Mesodermal cell (in vitro differentiated cells): ENCODE data around the gene DLX3.
A peak's percentile ranks its signal among the peaks of the same experiment; 100 is the strongest.

Experiments used
- H3K27ac ChIP-seq: 2 replicates; pipeline ENCODE4 v1.7.0; 2013; ENCODE audit warnings: mild to moderate bottlenecking, low read depth, low read length, moderate library complexity; ENCODE audit not compliant: severe bottlenecking
- H3K36me3 ChIP-seq: 2 replicates; pipeline ENCODE4 v1.7.1; 2013; ENCODE audit warnings: mild to moderate bottlenecking, low read length, moderate library complexity; ENCODE audit not compliant: control insufficient read depth, insufficient read depth
- H3K4me1 ChIP-seq: one replicate; pipeline ENCODE4 v1.7.1; 2013; ENCODE audit warnings: mild to moderate bottlenecking, low read length; ENCODE audit not compliant: insufficient read depth, control insufficient read depth, poor library complexity, severe bottlenecking
- H3K4me3 ChIP-seq: 2 replicates; pipeline ENCODE4 v1.7.0; 2013; ENCODE audit warnings: low read length, control low read depth, mild to moderate bottlenecking; ENCODE audit not compliant: insufficient read depth, poor library complexity, severe bottlenecking; ENCODE audit errors: extremely low read depth
- H3K9me3 ChIP-seq: 2 replicates; pipeline ENCODE4 v1.7.1; 2013; ENCODE audit warnings: mild to moderate bottlenecking, low read length, moderate library complexity; ENCODE audit not compliant: control insufficient read depth
- WGBS, 2 experiments: methylation state at CpG; one replicate each; pipeline ENCODE4 v1.1.5; 2013; ENCODE audit warnings: missing lambda C conversion rate in 2 of 2; ENCODE audit not compliant: insufficient coverage in 2 of 2; 5-methylcytosine and 5-hydroxymethylcytosine counted together

DLX3 gene

GRCh38 chr17:49979748-49980479, 15.1 kb downstream of the DLX3 start:
- Histone ChIP-seq H3K4me1 (peaks cover 28% of the 10 kb centered on the region), H3K9me3 (no peaks in the 10 kb centered on the region), H3K36me3 (no peaks in the 10 kb centered on the region), H3K4me3 (no peak overlapping the region), H3K27ac (no peak overlapping the region)
- WGBS, 2 experiments: 80 to 100% methylated on average over 2 to 3 of the region's 4 CpGs

DNA sequence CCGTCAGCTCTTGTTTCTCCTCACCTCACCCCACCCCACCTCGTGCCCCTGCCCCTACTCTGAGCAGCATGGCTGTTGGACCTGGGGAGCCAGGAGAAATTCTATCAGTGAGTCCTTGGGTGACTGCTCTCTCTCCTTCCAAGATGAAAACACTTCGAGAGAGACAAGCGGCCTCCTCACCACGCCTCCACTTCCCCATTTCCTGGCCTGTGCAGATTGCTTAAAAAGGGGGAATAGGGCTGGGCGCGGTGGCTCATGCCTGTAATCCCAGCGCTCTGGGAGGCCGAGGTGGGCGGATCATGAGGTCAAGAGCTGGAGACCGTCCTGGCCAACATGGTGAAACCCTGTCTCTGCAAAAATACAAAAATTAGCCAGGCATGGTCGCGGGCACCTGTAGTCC, 16.5 kb downstream of the DLX3 start:
- no peaks in the 10 kb centered on the region for H3K9me3 ChIP-seq
- WGBS, 2 experiments: 70 to 80% methylated on average over 9 to 10 of the region's 13 CpGs

GRCh38 chr17:49977463-49978389, 17.3 kb downstream of the DLX3 start:
- Histone ChIP-seq H3K9me3 (no peaks in the 10 kb centered on the region), H3K36me3 (no peaks in the 10 kb centered on the region), H3K4me3 (no peak overlapping the region), H3K4me1 (peaks cover 28% of the 10 kb centered on the region), H3K27ac (no peak overlapping the region)
- 77 to 89% methylated on average over 3 to 4 of the region's 7 CpGs for WGBS, 2 experiments

More for the DNA sequence above, 16.5 kb downstream of the DLX3 start:
- no peak overlapping the region for H3K27ac ChIP-seq
- H3K4me3 ChIP-seq: no peak overlapping the region
- H3K36me3 ChIP-seq: no peaks in the 10 kb centered on the region
- H3K4me1 ChIP-seq: peaks cover 28% of the 10 kb centered on the region

- peaks cover 33% of the 10 kb centered on the region for H3K4me1 ChIP-seq
- no peak overlapping the region for H3K27ac ChIP-seq
- 55 to 75% methylated on average over 1 to 3 of the region's 4 CpGs for WGBS, 2 experiments
- H3K4me3 ChIP-seq: no peak overlapping the region
- no peaks in the 10 kb centered on the region for H3K36me3 ChIP-seq
- no peaks in the 10 kb centered on the region for H3K9me3 ChIP-seq
Observed at GRCh38 chr17:49976828-49977202, 18.2 kb downstream of the DLX3 start.

DNA sequence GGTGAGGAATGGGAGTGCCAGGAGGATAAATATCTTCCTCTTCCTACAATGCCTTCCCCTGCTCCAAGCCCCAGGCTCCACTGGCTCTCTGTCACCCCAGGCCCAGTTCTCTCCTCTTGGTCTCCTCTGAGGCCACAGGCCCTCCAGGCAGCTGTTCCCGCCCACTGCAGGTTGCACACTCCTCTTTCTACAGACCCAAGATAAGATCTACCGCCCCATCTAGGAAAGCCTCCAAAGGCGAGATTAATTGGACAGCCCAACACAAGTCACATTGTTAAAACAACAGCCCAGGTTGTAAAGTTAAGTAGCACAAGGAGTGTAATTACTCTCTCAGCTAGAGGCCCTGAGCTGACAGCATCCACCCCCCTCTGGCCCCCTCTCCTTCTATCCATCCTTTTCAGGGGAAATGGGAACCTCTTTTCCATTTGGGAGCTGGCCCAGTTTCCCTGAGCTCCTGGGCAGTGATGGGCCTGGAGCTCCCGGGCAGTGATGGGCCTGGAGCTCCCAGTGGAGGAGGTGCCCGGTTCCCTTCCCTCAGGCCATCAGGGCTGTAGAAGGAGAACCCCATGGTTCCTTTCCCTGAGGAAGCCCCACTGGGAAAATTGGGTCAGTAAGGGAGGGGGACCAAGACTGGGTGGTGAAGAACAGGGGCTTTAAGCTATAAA, 18.7 kb downstream of the DLX3 start:
- 60 to 75% methylated on average over 1 to 4 of the region's 5 CpGs for WGBS, 2 experiments
- peaks cover 36% of the 10 kb centered on the region for H3K4me1 ChIP-seq

DNA sequence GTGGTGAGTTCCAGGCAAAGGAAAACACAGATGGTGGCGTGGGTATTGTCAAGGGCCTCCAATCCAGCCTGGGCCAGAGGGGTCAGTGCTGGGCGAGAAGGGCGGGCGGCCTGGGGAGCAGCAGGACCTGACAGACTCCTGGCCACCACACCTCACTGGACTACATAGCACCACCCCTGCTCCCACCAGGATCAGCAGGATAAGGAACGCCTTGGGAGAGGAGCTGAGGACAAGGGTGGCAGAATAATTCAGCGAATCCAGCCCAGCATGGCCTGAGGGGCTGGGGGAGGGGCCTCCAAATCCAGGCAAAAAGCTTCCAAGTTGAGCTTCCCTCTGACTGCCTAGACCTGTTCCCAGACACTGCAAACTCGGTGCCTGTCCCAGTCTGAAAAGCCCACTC, 19.5 kb downstream of the DLX3 start:
- Histone ChIP-seq H3K4me1 (peaks cover 35% of the 10 kb centered on the region), H3K36me3 (no peaks in the 10 kb centered on the region), H3K27ac (no peak overlapping the region), H3K9me3 (no peaks in the 10 kb centered on the region), H3K4me3 (no peak overlapping the region)
- 55 to 89% methylated on average over 1 to 2 of the region's 7 CpGs for WGBS, 2 experiments

More for the DNA sequence above, 18.7 kb downstream of the DLX3 start:
- H3K4me3 ChIP-seq: no peak overlapping the region
- H3K36me3 ChIP-seq: no peaks in the 10 kb centered on the region
- H3K9me3 ChIP-seq: no peaks in the 10 kb centered on the region
- H3K27ac ChIP-seq: no peak overlapping the region

- Histone ChIP-seq H3K27ac (no peak overlapping the region), H3K4me1 (peaks cover 30% of the 10 kb centered on the region), H3K36me3 (no peaks in the 10 kb centered on the region), H3K4me3 (no peak overlapping the region), H3K9me3 (no peaks in the 10 kb centered on the region)
- 11 to 18% methylated on average over 2 of the region's 2 CpGs for WGBS, 2 experiments
Observed at GRCh38 chr17:49973271-49973615, 21.8 kb downstream of the DLX3 start.

DNA sequence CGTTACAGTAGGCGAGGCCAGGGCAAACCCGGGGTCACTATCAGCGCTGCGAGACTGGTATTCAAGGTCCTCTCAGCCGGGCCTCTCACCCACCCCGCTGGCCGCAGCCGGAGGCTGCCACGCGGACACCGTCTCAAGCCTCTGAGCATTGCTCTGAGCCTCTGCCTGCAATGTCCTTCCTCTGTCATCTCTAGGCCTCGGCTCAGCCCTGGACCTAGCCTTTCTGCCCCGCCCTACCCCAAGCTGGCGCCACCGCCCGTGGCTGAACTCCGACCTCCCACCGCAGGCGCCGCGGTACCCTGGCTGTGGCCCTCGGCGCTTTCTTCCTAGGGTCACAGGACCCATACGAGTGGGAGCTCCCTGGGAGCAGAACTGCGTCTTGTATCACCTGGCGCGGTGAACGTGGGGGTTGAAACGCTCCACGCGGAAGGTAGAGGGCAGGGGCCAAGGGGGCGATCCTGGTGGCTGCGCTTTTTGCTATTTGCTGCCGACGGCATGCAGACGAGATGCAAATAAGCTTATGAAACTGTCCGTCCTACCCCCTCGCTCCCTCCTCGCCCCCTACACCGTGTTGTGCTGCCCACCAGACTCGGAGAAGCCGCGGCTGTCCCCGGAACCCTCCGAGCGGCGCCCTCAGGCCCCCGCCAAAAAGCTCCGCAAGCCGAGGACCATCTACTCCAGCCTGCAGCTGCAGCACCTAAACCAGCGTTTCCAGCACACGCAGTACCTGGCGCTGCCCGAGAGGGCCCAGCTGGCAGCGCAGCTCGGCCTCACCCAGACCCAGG, 22.3 kb downstream of the DLX3 start:
- Histone ChIP-seq H3K9me3 (no peaks in the 10 kb centered on the region), H3K27ac (no peak overlapping the region), H3K4me3 (no peak overlapping the region), H3K36me3 (no peaks in the 10 kb centered on the region), H3K4me1 (peaks cover 27% of the 10 kb centered on the region)
- 3 to 4% methylated on average over 51 to 55 of the region's 57 CpGs for WGBS, 2 experiments

- no peak overlapping the region for H3K27ac ChIP-seq
- peaks cover 27% of the 10 kb centered on the region for H3K4me1 ChIP-seq
- no peaks in the 10 kb centered on the region for H3K36me3 ChIP-seq
- peak overlapping the region; percentile 8 for H3K4me3 ChIP-seq
- WGBS, 2 experiments: 1% methylated on average over 33 to 52 of the region's 55 CpGs
- H3K9me3 ChIP-seq: no peaks in the 10 kb centered on the region
Observed at GRCh38 chr17:49971848-49972485, 23.1 kb downstream of the DLX3 start.
